VCaP (cell line): ENCODE measurements around the gene KRCC1.

ENCODE experiments used
- H3K27ac ChIP-seq: fragments of 450-650 bp; 2 replicates; pipeline ENCODE4 v1.5.1; 2017
- CTCF ChIP-seq: fragments of 450-650 bp; conservative IDR thresholded peaks from 2 replicates; pipeline ENCODE4 v1.5.1; 2017; ENCODE audit warnings: mild to moderate bottlenecking, moderate library complexity

The KRCC1 gene

DNA sequence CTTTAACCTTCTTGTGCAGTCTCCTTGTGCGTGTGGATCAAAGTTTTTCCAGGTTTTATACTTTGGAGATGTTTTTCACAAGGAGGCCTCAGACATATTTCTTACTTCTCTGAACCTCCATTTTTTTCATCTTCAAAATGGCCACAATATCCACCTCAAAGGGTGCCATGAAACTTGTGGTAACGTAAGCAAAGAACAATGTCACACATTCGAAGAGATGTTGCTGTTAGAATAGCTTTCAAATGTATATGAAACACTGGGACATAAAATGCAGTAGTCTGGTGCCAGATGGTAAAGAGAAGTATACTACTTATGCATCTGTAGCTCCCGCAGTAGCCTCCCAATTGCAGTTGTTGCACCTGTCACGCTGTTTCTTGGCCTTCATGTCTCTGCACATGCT, 2.6 kb upstream of the KRCC1 start:
- H3K27ac ChIP-seq = no peak overlapping the region
- TF ChIP-seq CTCF = no peak

GRCh38 chr2:88057437-88057844, 1.9 kb upstream of the KRCC1 start:
- TF ChIP-seq CTCF = no peak
- no peak overlapping the region for H3K27ac ChIP-seq

GRCh38 chr2:88054782-88055370, 707 bp downstream of the KRCC1 start:
- TF ChIP-seq CTCF = no peak
- peak overlapping the region; percentile 87 for H3K27ac ChIP-seq

GRCh38 chr2:88053934-88054781, 1.4 kb downstream of the KRCC1 start:
- no peak overlapping the region; the same call in 1 of the 2 replicates for H3K27ac ChIP-seq
- no peak for TF ChIP-seq CTCF

DNA sequence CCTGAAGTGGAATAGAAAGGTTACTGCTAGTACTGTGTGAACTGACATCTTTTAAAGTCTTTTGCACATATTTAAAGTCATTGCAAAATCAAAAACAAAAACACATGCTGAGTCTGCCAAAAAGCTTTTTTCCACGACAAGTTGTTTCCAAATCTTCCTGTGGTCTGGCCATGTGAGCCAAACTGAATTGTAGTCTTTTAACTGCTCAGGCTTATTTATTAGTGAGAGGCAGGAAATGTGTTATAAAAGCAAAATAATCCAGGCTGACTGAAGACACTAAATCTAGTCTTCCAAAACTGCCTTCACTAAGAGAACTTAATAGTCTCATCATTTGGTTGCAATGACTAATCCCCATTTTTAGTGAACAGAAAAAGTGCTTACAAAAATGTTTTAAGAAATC, 2.3 kb downstream of the KRCC1 start:
- no peak overlapping the region for H3K27ac ChIP-seq
- TF ChIP-seq CTCF = no peak

DNA sequence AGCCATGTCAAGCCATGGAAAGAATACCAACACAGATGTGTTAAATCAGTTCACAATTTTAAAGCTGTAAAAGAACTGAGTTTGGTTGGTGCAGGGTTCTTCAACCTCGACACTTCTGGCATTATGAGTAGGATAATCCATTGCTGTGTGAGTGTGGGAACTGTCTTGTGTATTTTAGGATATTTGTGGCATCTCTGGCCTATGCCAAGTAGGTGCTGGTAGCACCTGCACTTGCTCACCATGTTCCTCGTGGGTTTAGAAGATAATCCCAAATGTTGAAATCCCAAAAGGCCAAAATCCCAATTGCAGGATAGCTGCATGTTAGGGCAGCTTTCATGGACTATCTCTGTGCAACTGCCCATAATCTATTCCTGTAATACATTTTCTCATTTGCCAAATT, 3.8 kb downstream of the KRCC1 start:
- no peak for TF ChIP-seq CTCF
- H3K27ac ChIP-seq = no peak overlapping the region

GRCh38 chr2:88049622-88050021, 6.0 kb downstream of the KRCC1 start:
- no peak overlapping the region for H3K27ac ChIP-seq
- TF ChIP-seq CTCF = no peak
